Neuron (in vitro differentiated cells): ENCODE data around the gene SRP68.
A peak's percentile ranks its signal among the peaks of the same experiment; 100 is the strongest.

Source experiments
- H2AFZ ChIP-seq: one replicate; pipeline ENCODE4 v1.6.1; 2013; ENCODE audit warnings: low read depth, mild to moderate bottlenecking, inconsistent platforms, low read length, moderate library complexity
- H3K27me3 ChIP-seq: one replicate; pipeline ENCODE4 v1.6.1; 2013; ENCODE audit warnings: low read length; ENCODE audit not compliant: insufficient read depth
- H3K36me3 ChIP-seq: one replicate; pipeline ENCODE4 v1.6.1; 2013; ENCODE audit warnings: low read length; ENCODE audit not compliant: insufficient read depth
- H3K4me1 ChIP-seq: one replicate; pipeline ENCODE4 v1.6.1; 2013; ENCODE audit warnings: low read length; ENCODE audit not compliant: insufficient read depth
- H3K4me3 ChIP-seq: 2 replicates; pipeline ENCODE4 v1.5.1; 2013; ENCODE audit warnings: mild to moderate bottlenecking, low read length, moderate library complexity
- H3K9me3 ChIP-seq: one replicate; pipeline ENCODE4 v1.6.1; 2013; ENCODE audit warnings: low read length

SRP68 gene

GRCh38 chr17:76022285-76022684 is 50.0 kb downstream of the SRP68 start:
- no peak overlapping the region for H3K4me3 ChIP-seq
- H3K36me3 ChIP-seq: no peaks in the 10 kb centered on the region
- H2AFZ ChIP-seq: no peak overlapping the region

GRCh38 chr17:76019833-76020467 is 52.4 kb downstream of the SRP68 start:
- Histone ChIP-seq H3K9me3 (no peaks in the 10 kb centered on the region), H3K27me3 (peaks cover 14% of the 10 kb centered on the region), H3K4me3 (no peak overlapping the region)

More at GRCh38 chr17:76022285-76022684, 50.0 kb downstream of the SRP68 start:
- no peaks in the 10 kb centered on the region for H3K9me3 ChIP-seq
- peaks cover 8% of the 10 kb centered on the region for H3K27me3 ChIP-seq
- no peaks in the 10 kb centered on the region for H3K4me1 ChIP-seq

GRCh38 chr17:76018801-76019200 is 53.5 kb downstream of the SRP68 start:
- Histone ChIP-seq H3K27me3 (peaks cover 14% of the 10 kb centered on the region), H3K36me3 (no peaks in the 10 kb centered on the region), H3K9me3 (no peaks in the 10 kb centered on the region), H2AFZ (no peak overlapping the region), H3K4me1 (peaks cover 3% of the 10 kb centered on the region), H3K4me3 (no peak overlapping the region)

More at GRCh38 chr17:76019833-76020467, 52.4 kb downstream of the SRP68 start:
- Histone ChIP-seq H3K36me3 (no peaks in the 10 kb centered on the region), H3K4me1 (no peaks in the 10 kb centered on the region), H2AFZ (no peak overlapping the region)

GRCh38 chr17:76018340-76018680 is 54.0 kb downstream of the SRP68 start:
- Histone ChIP-seq H2AFZ (no peak overlapping the region), H3K9me3 (no peaks in the 10 kb centered on the region), H3K4me1 (peaks cover 5% of the 10 kb centered on the region), H3K36me3 (no peaks in the 10 kb centered on the region), H3K27me3 (peaks cover 11% of the 10 kb centered on the region), H3K4me3 (no peak overlapping the region)

- no peaks in the 10 kb centered on the region for H3K9me3 ChIP-seq
- peaks cover 11% of the 10 kb centered on the region for H3K27me3 ChIP-seq
- peaks cover 5% of the 10 kb centered on the region for H3K4me1 ChIP-seq
- no peak overlapping the region for H3K4me3 ChIP-seq
- H3K36me3 ChIP-seq: no peaks in the 10 kb centered on the region
- no peak overlapping the region for H2AFZ ChIP-seq
These were observed 54.6 kb downstream of the SRP68 start for GRCh38 chr17:76017481-76018339.

- peaks cover 11% of the 10 kb centered on the region for H3K27me3 ChIP-seq
- H2AFZ ChIP-seq: no peak overlapping the region
- H3K4me3 ChIP-seq: no peak overlapping the region
- H3K9me3 ChIP-seq: no peaks in the 10 kb centered on the region
- H3K4me1 ChIP-seq: peaks cover 5% of the 10 kb centered on the region
- H3K36me3 ChIP-seq: no peaks in the 10 kb centered on the region
These were observed 57.4 kb downstream of the SRP68 start for GRCh38 chr17:76014925-76015261.

GRCh38 chr17:76014100-76014924 is 58.0 kb downstream of the SRP68 start:
- Histone ChIP-seq H3K9me3 (no peaks in the 10 kb centered on the region), H3K27me3 (peaks cover 11% of the 10 kb centered on the region), H3K4me3 (no peak overlapping the region), H3K4me1 (peaks cover 5% of the 10 kb centered on the region), H2AFZ (peak overlapping the region; percentile 8), H3K36me3 (no peaks in the 10 kb centered on the region)

- Histone ChIP-seq H3K4me1 (peaks cover 5% of the 10 kb centered on the region), H3K9me3 (no peaks in the 10 kb centered on the region), H3K4me3 (no peak overlapping the region), H3K36me3 (no peaks in the 10 kb centered on the region), H3K27me3 (peaks cover 11% of the 10 kb centered on the region), H2AFZ (peak overlapping the region; percentile 8)
These were observed 58.9 kb downstream of the SRP68 start for GRCh38 chr17:76013377-76013932.

GRCh38 chr17:76011951-76012350 is 60.4 kb downstream of the SRP68 start:
- H2AFZ ChIP-seq: no peak overlapping the region
- no peaks in the 10 kb centered on the region for H3K9me3 ChIP-seq
- H3K4me1 ChIP-seq: peaks cover 5% of the 10 kb centered on the region
- no peaks in the 10 kb centered on the region for H3K36me3 ChIP-seq
- peaks cover 3% of the 10 kb centered on the region for H3K27me3 ChIP-seq
- H3K4me3 ChIP-seq: no peak overlapping the region

- no peaks in the 10 kb centered on the region for H3K36me3 ChIP-seq
- H3K4me3 ChIP-seq: no peak overlapping the region
- H3K27me3 ChIP-seq: no peaks in the 10 kb centered on the region
- no peak overlapping the region for H2AFZ ChIP-seq
- peaks cover 5% of the 10 kb centered on the region for H3K4me1 ChIP-seq
- no peaks in the 10 kb centered on the region for H3K9me3 ChIP-seq
These were observed 62.2 kb downstream of the SRP68 start for GRCh38 chr17:76009969-76010661.

- Histone ChIP-seq H3K9me3 (no peaks in the 10 kb centered on the region), H3K4me3 (no peak overlapping the region), H3K36me3 (no peaks in the 10 kb centered on the region), H2AFZ (no peak overlapping the region), H3K27me3 (no peaks in the 10 kb centered on the region), H3K4me1 (peaks cover 5% of the 10 kb centered on the region)
These were observed 62.9 kb downstream of the SRP68 start for GRCh38 chr17:76009447-76009846.

- Histone ChIP-seq H3K4me1 (peaks cover 2% of the 10 kb centered on the region), H3K36me3 (no peaks in the 10 kb centered on the region), H2AFZ (no peak overlapping the region), H3K4me3 (no peak overlapping the region), H3K9me3 (no peaks in the 10 kb centered on the region), H3K27me3 (no peaks in the 10 kb centered on the region)
These were observed 63.5 kb downstream of the SRP68 start for GRCh38 chr17:76008630-76009425.
